T-helper 2 cell treated with Interferon-gamma antibody and Interleukin-4, amounts not matched to agents 100 ng/mL and 5 ng/mL, for 36 hours (primary cell): ENCODE results near the gene PDIA4. TPM values are rescaled to one million over a fixed set of nuclear protein-coding genes. Genes with fewer than 3 reads are reported as not detected.
"Not testable (repeated sequence)": the region's sequence is repeated elsewhere in the genome, so short reads cannot be mapped to it uniquely, and the experiment has no call there.

Experiments used
- intact Hi-C: fragments of 100-400 bp; cut with micrococcal nuclease; formaldehyde crosslinking; loops from one replicate; pipeline ENCODE4 v1.15.1; 2023
- total RNA-seq: library from RNA; stranded (reverse); gene quantifications from 2 replicates; pipeline ENCODE4 v1.2.3, GENCODE V29; 2022

Gene PDIA4
- total RNA-seq, 1 donor from 2014 or later: 159 TPM

DNA sequence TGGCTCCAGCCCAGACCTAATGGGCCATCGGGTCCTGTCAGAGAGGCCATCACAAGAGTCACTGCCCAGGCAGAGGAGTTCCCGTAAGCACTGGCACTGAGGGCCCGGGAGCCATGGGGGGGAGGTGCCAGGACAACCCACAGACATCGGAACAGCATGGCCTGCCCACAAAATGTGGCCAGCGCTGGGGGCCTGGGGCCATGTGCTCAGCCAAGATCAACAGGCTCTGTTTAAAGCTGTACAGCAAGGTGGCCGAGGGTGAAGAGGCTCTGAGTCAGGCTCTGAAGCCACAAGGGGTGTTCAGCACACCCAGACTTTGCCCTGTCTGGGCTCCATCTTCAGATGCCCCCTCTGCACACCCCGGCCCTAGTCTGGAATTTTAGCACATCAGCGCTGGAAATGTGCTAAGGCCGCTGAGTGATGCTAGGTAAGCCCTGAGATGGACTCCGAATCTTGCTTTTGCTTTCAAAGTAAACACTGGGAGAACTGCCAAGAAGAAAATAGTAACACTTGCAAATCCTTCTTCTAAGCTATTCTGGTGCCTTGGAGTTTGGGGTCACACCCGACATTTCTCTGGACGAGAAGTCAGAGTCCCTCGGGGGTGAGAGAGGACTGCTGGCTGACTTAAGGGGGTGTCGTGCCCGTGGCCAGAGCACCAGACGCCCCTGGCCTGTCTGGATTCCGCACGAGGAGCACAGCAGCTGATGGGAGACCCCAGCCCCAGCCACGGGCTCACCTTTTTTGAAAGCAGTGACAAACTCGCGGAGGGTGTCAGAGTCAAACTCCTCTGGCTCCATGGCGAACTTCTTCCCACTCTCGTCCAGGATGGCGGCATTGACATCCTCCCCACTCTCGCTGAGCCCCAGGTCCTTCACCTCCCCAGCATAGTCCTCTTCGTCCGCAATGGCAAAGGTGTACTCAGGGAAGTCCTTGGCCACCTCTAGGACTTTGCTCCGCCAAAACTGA, 23.6 kb downstream of the PDIA4 start:
- intact Hi-C loops: loop anchor here (1.0 kb wide), 3 partner anchors 24 to 86 kb away; partner anchors contain the start of genes PDIA4 and ZNF786

- intact Hi-C loops: no loop called here
Observed at GRCh38 chr7:149003560-149004305, 24.6 kb downstream of the PDIA4 start.

GRCh38 chr7:149003018-149003417, 25.3 kb downstream of the PDIA4 start:
- intact Hi-C loops: no loop called here

DNA sequence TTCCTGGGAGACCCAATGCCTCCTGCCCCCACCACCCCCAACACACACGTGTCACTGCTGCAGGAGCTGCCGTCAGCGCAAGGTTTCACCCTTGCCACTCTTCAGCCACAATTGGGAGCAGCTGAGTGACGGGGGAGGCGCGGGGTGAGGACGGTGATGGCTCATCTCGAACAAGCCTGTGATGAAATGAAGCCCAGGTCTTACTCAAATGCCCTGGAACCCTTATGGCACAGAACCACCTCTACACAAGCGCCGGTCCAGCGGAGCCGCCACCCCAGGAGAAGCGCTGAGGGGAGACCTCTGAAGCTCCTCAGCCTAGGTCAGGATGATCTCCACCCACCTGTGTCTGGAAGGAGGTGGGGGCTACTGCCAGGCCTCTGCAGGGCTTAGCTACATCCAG, 25.7 kb downstream of the PDIA4 start:
- intact Hi-C loops: no loop called here

GRCh38 chr7:149001427-149002068, 26.8 kb downstream of the PDIA4 start:
- intact Hi-C loops: no loop called here

DNA sequence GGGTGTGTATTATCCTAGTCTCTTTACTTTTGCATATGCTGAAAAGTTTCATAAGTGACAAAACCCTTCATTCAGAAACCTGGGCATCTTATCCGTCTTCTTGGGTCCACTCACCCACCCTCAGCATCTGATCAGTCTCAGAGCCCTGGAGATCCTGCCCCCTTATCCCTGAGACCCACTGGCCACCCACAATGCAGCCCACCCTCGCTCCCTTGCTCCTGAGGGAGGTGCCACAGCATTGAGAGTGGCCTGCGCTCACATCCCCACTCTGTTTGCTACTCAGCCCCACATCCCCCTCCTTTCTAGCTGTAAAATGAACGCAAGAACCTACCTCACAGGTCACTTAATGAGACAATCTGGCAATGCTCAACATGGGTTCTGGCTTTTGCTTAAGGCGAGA, 27.3 kb downstream of the PDIA4 start:
- intact Hi-C loops: no loop called here

GRCh38 chr7:148999192-148999591, 29.1 kb downstream of the PDIA4 start:
- intact Hi-C loops: no loop called here

DNA sequence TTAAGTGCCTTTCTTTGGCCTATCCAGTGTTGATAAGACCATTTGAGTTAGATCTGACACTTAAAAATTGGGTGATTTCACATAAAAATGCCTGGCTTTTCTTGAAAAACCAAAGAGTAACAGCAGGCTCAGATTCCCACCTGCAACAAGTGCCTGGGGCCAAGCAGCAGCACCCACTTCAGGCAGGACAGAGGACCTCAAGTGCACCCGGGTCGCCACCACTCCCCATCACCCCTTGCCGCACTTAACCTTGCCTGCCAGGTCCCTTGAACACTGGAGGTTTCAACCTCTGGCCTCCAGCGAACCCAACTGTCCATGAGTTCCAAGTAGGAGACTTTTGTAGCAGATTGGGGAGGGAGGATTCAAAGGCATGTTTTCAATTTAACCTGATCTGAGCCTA, 30.8 kb downstream of the PDIA4 start:
- intact Hi-C loops: no loop called here

DNA sequence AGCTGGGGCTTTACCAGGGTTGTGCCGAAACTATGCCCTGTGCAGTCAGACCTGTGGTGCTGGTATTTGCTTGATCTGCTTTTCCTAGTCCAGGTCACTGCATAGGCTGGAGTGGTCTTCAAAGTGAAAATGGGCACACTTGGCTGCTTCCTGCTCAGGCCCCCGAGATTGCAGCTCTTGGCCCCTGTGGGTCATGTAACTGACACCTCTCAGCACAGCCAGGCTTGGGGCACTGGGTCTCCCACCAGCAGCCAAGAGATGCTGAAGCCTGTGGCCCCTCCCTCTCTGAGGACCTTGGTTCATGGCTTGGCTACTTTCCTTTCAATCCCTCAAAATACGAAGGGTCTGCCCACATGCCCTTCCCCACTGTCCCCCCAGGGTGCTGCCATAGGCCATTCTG, 33.7 kb downstream of the PDIA4 start:
- intact Hi-C loops: no loop called here

- intact Hi-C loops: no loop called here
Observed at GRCh38 chr7:148993193-148993592, 35.1 kb downstream of the PDIA4 start.

DNA sequence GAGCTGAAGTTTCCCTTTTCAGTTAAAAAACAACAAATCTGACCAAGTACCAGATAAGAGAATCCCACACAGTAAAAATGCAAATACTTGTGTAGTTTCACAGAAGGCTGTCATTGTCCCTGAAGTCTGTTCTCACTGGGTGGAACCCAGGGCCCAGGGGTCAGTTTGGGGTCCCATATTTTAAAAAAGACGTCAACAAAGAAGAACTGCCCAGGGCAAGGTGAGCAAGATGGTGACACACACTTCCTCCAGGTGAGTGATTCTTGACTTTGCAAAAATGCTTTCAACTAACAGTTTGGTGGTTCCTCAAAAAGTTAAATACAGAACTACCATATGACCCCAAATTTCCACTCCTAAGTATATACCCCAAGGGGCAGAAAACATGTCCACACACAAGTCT, 36.8 kb downstream of the PDIA4 start:
- intact Hi-C loops: no loop called here

GRCh38 chr7:148987751-148988512, 40.4 kb downstream of the PDIA4 start:
- intact Hi-C loops: loop anchor here (1.0 to 5.0 kb wide), 7 partner anchors 40 to 289 kb away; partner anchors contain the start of genes CUL1, EZH2, PDIA4 and ZNF398

GRCh38 chr7:148987010-148987750, 41.1 kb downstream of the PDIA4 start:
- intact Hi-C loops: loop anchor here (1.0 to 5.0 kb wide), 7 partner anchors 41 to 288 kb away; partner anchors contain the start of genes CUL1, EZH2, PDIA4 and ZNF398

GRCh38 chr7:148986742-148987009, 41.6 kb downstream of the PDIA4 start:
- intact Hi-C loops: loop anchor here (1.0 to 5.0 kb wide), 7 partner anchors 42 to 288 kb away; partner anchors contain the start of genes CUL1, EZH2, PDIA4 and ZNF398

DNA sequence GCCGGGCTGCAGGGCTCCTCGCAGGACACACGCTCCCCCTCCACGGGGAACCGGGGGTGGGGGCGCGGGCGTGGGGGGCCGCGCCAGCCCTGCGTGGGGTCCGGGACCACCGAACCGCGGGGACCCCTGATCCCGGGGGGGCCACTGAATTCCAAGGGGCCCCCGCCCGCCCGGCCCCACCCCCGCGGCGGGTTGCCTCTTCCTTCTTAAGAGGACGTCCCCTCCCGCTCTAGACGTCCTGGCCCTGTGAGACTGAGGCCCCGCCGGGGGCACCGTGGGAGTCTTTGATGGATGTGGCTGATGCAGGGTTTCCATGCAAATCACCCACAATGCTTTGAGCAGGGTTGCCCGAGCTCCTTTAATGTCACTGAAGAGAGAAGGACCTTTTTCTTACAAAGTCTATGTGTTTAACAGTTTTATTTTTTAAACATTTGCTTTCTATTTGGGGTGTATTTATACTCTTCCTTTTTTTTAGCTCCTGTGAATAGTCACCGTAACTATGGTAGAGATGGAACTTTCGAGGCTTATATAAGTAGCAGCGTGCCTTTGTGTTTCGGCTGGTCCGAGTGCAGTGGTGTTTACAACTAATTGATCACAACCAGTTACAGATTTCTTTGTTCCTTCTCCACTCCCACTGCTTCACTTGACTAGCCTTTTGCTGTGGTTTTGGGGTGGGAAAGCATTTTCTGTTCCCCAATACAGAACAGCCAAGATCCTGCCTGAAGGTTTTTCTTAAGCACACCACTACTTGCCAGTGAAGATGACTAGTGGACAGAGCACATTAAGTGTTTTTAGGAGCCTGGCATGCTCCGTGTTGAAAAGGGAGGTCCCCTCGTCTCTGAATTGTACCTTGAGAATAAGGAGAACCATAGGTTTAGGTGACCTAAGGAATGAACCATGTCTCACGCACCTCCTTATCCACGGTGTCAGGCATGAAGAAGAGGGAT, 44.8 kb downstream of the PDIA4 start:
- intact Hi-C loops: loop anchor here (1.0 to 2.0 kb wide), 4 partner anchors 17 to 143 kb away; partner anchors contain the start of genes EZH2, ZNF425 and ZNF786

DNA sequence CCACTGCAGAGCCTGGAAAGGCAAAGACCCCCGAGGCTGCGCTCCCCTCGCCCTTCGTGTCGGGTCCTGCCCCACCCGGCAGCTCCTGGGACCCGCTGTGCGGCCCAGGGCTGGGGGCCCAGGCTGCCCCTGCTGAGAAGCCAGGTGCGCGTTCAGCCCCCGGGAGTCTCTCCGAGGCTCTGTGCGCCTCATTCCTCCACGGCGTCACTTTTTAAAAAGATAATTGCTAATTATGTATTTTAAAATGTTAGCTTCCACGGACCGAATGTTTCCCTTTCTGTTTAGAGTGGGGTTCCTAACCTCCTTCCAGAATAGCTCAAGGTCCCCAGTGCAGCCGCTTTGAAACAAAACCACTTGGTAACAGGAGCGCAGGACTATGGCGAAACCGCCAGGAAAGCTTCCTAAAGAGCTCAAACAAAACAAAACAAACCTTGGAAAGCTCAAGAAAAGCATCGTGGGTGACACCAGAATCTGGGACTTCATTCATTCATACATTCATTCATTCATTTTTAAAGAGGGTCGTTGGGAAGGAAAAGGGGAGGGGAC, 45.6 kb downstream of the PDIA4 start:
- intact Hi-C loops: loop anchor here (1.0 to 2.0 kb wide), 4 partner anchors 16 to 144 kb away; partner anchors contain the start of genes EZH2, ZNF425 and ZNF786

- intact Hi-C loops: no loop called here
Observed at GRCh38 chr7:148979827-148980226, 48.5 kb downstream of the PDIA4 start.

DNA sequence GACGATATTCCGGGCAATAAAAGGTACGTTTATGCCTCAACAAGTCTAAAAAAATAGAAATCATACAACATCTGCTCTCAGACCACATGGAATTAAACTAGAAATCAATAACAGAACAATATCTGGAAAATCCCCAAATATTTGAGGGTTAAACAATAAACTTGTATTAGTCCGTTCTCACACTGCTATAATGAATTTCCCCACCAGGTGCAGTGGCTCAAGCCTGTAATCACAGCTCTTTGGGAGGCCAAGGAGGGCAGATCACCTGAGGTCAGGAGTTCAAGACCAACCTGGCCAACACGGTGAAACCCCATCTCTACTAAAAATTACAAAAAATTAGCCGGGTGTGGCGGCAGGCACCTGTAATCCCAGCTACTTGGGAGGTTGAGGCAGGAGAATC, 49.2 kb downstream of the PDIA4 start:
- intact Hi-C loops: not testable (repeated sequence)

GRCh38 chr7:148978091-148978490, 50.2 kb downstream of the PDIA4 start:
- intact Hi-C loops: no loop called here
